Breast epithelium (tissue), 3 donors: ENCODE results near the gene STARD10.

Source experiments
- POLR2A ChIP-seq: fragments of 450-650 bp; IDR thresholded peaks from one replicate; pipeline ENCODE4 v1.6.1; 2016; ENCODE audit warnings: antibody characterized with exemption, mild to moderate bottlenecking, moderate library complexity
- POLR2AphosphoS5 ChIP-seq, 3 donors: sonication (generic); formaldehyde crosslinking; IDR thresholded peaks; one replicate each; pipeline ENCODE4 v1.6.1; 2017; ENCODE audit warnings: antibody characterized with exemption in 3 of 3
- TF ChIP-seq, protein P1 (sequence below), 3 donors: fragments of 450-650 bp; IDR thresholded peaks; one replicate each; pipeline ENCODE4 v1.5.1; 2016 to 2017; ENCODE audit warnings: antibody characterized with exemption in 3 of 3, mild to moderate bottlenecking in 3 of 3, moderate library complexity in 3 of 3

DNA sequence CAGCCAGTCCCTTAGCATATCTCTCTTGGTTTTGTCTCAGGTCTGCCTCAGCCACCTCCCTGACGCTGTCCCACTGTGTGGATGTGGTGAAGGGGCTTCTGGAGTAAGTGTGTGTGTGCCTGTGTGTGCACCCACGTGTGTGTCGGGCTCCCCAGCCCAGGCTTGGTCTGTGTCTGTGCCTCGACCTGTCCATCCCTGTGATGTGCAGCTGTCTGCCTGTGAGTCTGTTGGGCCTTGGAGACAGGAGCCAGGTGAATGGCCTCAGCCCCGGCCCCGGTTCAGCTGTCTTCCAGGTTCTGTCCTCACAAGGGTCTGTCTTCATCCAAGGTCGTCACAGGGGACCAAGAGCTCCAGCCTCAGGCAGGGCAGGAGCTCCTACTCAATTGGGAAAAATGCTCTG is 30.2 kb upstream of the STARD10 start:
- TF ChIP-seq POLR2A: no peak
- TF ChIP-seq, protein P1, sequence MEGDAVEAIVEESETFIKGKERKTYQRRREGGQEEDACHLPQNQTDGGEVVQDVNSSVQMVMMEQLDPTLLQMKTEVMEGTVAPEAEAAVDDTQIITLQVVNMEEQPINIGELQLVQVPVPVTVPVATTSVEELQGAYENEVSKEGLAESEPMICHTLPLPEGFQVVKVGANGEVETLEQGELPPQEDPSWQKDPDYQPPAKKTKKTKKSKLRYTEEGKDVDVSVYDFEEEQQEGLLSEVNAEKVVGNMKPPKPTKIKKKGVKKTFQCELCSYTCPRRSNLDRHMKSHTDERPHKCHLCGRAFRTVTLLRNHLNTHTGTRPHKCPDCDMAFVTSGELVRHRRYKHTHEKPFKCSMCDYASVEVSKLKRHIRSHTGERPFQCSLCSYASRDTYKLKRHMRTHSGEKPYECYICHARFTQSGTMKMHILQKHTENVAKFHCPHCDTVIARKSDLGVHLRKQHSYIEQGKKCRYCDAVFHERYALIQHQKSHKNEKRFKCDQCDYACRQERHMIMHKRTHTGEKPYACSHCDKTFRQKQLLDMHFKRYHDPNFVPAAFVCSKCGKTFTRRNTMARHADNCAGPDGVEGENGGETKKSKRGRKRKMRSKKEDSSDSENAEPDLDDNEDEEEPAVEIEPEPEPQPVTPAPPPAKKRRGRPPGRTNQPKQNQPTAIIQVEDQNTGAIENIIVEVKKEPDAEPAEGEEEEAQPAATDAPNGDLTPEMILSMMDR (IDR thresholded peaks at IDR 0.05): no peak
- TF ChIP-seq POLR2AphosphoS5 (IDR thresholded peaks at IDR 0.05): no peak
